ENCODE measurements around the gene MRRF.
A peak's percentile ranks its signal among the peaks of the same experiment; 100 is the strongest.
"Not testable (repeated sequence)": the region's sequence is repeated elsewhere in the genome, so short reads cannot be mapped to it uniquely, and the experiment has no call there.

MRRF gene

GRCh38 chr9:122350577-122351355 lies 86.1 kb downstream of the MRRF start:
- peak; percentile 42 to 47 for DNase-seq (ENCODE audit: extremely low read depth in 1 of 2, low read depth in 1 of 2)

- DNase-seq (ENCODE audit: extremely low read depth in 1 of 2, low read depth in 1 of 2): no peak
Observed at GRCh38 chr9:122354536-122355199, 90.0 kb downstream of the MRRF start.

- no peak for DNase-seq (ENCODE audit: extremely low read depth in 1 of 2, low read depth in 1 of 2)
Observed at GRCh38 chr9:122355336-122355875, 90.7 kb downstream of the MRRF start.

GRCh38 chr9:122356627-122357026 lies 91.9 kb downstream of the MRRF start:
- no peak for DNase-seq (ENCODE audit: extremely low read depth in 1 of 2, low read depth in 1 of 2)

GRCh38 chr9:122360891-122361290 lies 96.2 kb downstream of the MRRF start:
- DNase-seq (ENCODE audit: extremely low read depth in 1 of 2, low read depth in 1 of 2): no peak

GRCh38 chr9:122363131-122363530 lies 98.4 kb downstream of the MRRF start:
- not testable (repeated sequence) for DNase-seq (ENCODE audit: extremely low read depth in 1 of 2, low read depth in 1 of 2)

- no peak for DNase-seq (ENCODE audit: extremely low read depth in 1 of 2, low read depth in 1 of 2)
Observed at GRCh38 chr9:122364117-122364782, 99.6 kb downstream of the MRRF start.

GRCh38 chr9:122364783-122365150 lies 100.1 kb downstream of the MRRF start:
- DNase-seq (ENCODE audit: extremely low read depth in 1 of 2, low read depth in 1 of 2): no peak

- DNase-seq (ENCODE audit: extremely low read depth in 1 of 2, low read depth in 1 of 2): no peak
Observed at GRCh38 chr9:122366074-122366660, 101.5 kb downstream of the MRRF start.

- DNase-seq (ENCODE audit: extremely low read depth in 1 of 2, low read depth in 1 of 2): no peak
Observed at GRCh38 chr9:122367065-122367464, 102.4 kb downstream of the MRRF start.

- no peak for DNase-seq (ENCODE audit: extremely low read depth in 1 of 2, low read depth in 1 of 2)
Observed at GRCh38 chr9:122367774-122368460, 103.2 kb downstream of the MRRF start.

- DNase-seq (ENCODE audit: extremely low read depth in 1 of 2, low read depth in 1 of 2): no peak
Observed at GRCh38 chr9:122368642-122369041, 104.0 kb downstream of the MRRF start.

GRCh38 chr9:122370303-122370702 lies 105.6 kb downstream of the MRRF start:
- no peak for DNase-seq (ENCODE audit: extremely low read depth in 1 of 2, low read depth in 1 of 2)

GRCh38 chr9:122370869-122371755 lies 106.4 kb downstream of the MRRF start, which contains the start of gene PTGS1:
PTGS1 (plus strand) TSS chr9:122371024; CDS start chr9:122371085, 61 bp downstream.
- DNase-seq (ENCODE audit: extremely low read depth in 1 of 2, low read depth in 1 of 2): no peak

- no peak for DNase-seq (ENCODE audit: extremely low read depth in 1 of 2, low read depth in 1 of 2)
Observed at GRCh38 chr9:122371846-122372245, 107.2 kb downstream of the MRRF start.

GRCh38 chr9:122372856-122373845 lies 108.5 kb downstream of the MRRF start:
- DNase-seq (ENCODE audit: extremely low read depth in 1 of 2, low read depth in 1 of 2): no peak

- no peak for DNase-seq (ENCODE audit: extremely low read depth in 1 of 2, low read depth in 1 of 2)
Observed at GRCh38 chr9:122374885-122375420, 110.3 kb downstream of the MRRF start.

- DNase-seq (ENCODE audit: extremely low read depth in 1 of 2, low read depth in 1 of 2): no peak
Observed at GRCh38 chr9:122376796-122377195, 112.1 kb downstream of the MRRF start.

All from stimulated activated CD8-positive, alpha-beta memory T cell treated with anti-CD3 and anti-CD28 coated beads, Interleukin-7, amount 100 ng/mL, for 48 hours (primary cell).